Epithelial cell of proximal tubule (primary cell): ENCODE data around the gene MSRB3. TPM values are rescaled to one million over a fixed set of nuclear protein-coding genes. Genes with fewer than 3 reads are reported as not detected.

Experiments used
- DNase-seq: peaks from one replicate; pipeline ENCODE4 v3.0.0-alpha.2; 2011; ENCODE audit warnings: low read depth
- H3K4me3 ChIP-seq: 2 replicates; pipeline ENCODE4 v1.5.1; 2011; ENCODE audit warnings: low read depth, mild to moderate bottlenecking, low read length
- CTCF ChIP-seq: conservative IDR thresholded peaks from 2 replicates; pipeline ENCODE4 v1.5.1; 2012; ENCODE audit warnings: low read depth, mild to moderate bottlenecking, low read length
- total RNA-seq: library from RNA; depleted of rRNA; stranded (reverse); fragments of >200 nt; gene quantifications from 2 replicates; pipeline ENCODE4 v1.2.3, GENCODE V29; 2015

MSRB3 gene
- total RNA-seq, 1 donor from 2014 or later = 4.0 TPM

GRCh38 chr12:65459545-65459944 lies 181.1 kb downstream of the MSRB3 start:
- no peak for DNase-seq
- TF ChIP-seq CTCF = no peak
- H3K4me3 ChIP-seq = no peak overlapping the region

GRCh38 chr12:65460063-65460462 lies 181.6 kb downstream of the MSRB3 start:
- DNase-seq = no peak
- no peak for TF ChIP-seq CTCF
- no peak overlapping the region for H3K4me3 ChIP-seq

- DNase-seq = no peak
- no peak for TF ChIP-seq CTCF
- no peak overlapping the region for H3K4me3 ChIP-seq
Measured at GRCh38 chr12:65461017-65461416, 182.5 kb downstream of the MSRB3 start.

GRCh38 chr12:65462484-65462883 lies 184.0 kb downstream of the MSRB3 start:
- DNase-seq = peak; percentile 42
- H3K4me3 ChIP-seq = no peak overlapping the region
- no peak for TF ChIP-seq CTCF

- H3K4me3 ChIP-seq = no peak overlapping the region
- DNase-seq = no peak
- no peak for TF ChIP-seq CTCF
Measured at GRCh38 chr12:65463082-65463481, 184.6 kb downstream of the MSRB3 start.

- no peak overlapping the region for H3K4me3 ChIP-seq
- no peak for DNase-seq
- no peak for TF ChIP-seq CTCF
Measured at GRCh38 chr12:65463611-65464010, 185.1 kb downstream of the MSRB3 start.

GRCh38 chr12:65464930-65465329 lies 186.4 kb downstream of the MSRB3 start:
- TF ChIP-seq CTCF = no peak
- DNase-seq = peak; percentile 47
- H3K4me3 ChIP-seq = no peak overlapping the region
